GM20431 (cell line): ENCODE measurements around the gene CCR5AS.
"Not testable (repeated sequence)": the region's sequence is repeated elsewhere in the genome, so short reads cannot be mapped to it uniquely, and the experiment has no call there.

Source experiments
- in situ Hi-C: fragments of 300-500 bp; cut with MseI, MboI; formaldehyde crosslinking; loops from one replicate; pipeline ENCODE4 v1.15.0; 2020; ENCODE audit warnings: low sequenced_read_pairs; ENCODE audit not compliant: unreplicated experiment

Gene CCR5AS

GRCh38 chr3:46406788-46407611, at the start of gene CCR5AS, which contains the start of gene CCRL2:
CCR5AS (minus strand) TSS chr3:46407066.
CCRL2 (plus strand) TSS chr3:46407259; CDS start chr3:46408080, 821 bp downstream.
- in situ Hi-C loops = no loop called here

GRCh38 chr3:46456118-46456517, 49.3 kb upstream of the CCR5AS start:
- in situ Hi-C loops = no loop called here

- in situ Hi-C loops = no loop called here
Measured at GRCh38 chr3:46455231-46456115, 48.6 kb upstream of the CCR5AS start.

GRCh38 chr3:46454606-46455005, 47.7 kb upstream of the CCR5AS start:
- in situ Hi-C loops = no loop called here

GRCh38 chr3:46454209-46454595, 47.3 kb upstream of the CCR5AS start:
- in situ Hi-C loops = no loop called here

GRCh38 chr3:46453526-46454208, 46.8 kb upstream of the CCR5AS start:
- in situ Hi-C loops = no loop called here

GRCh38 chr3:46449755-46450552, 43.1 kb upstream of the CCR5AS start:
- in situ Hi-C loops = no loop called here

GRCh38 chr3:46448721-46449120, 41.9 kb upstream of the CCR5AS start:
- in situ Hi-C loops = no loop called here

GRCh38 chr3:46447228-46447985, 40.5 kb upstream of the CCR5AS start:
- in situ Hi-C loops = no loop called here

- in situ Hi-C loops = no loop called here
Measured at GRCh38 chr3:46442576-46443530, 36.0 kb upstream of the CCR5AS start.

GRCh38 chr3:46440531-46441294, 33.8 kb upstream of the CCR5AS start:
- in situ Hi-C loops = no loop called here

GRCh38 chr3:46438831-46439230, 32.0 kb upstream of the CCR5AS start:
- in situ Hi-C loops = no loop called here

- in situ Hi-C loops = no loop called here
Measured at GRCh38 chr3:46435081-46435726, 28.3 kb upstream of the CCR5AS start.

GRCh38 chr3:46433841-46434240, 27.0 kb upstream of the CCR5AS start:
- in situ Hi-C loops = no loop called here

- in situ Hi-C loops = not testable (repeated sequence)
Measured at GRCh38 chr3:46433118-46433517, 26.3 kb upstream of the CCR5AS start.

- in situ Hi-C loops = not testable (repeated sequence)
Measured at GRCh38 chr3:46431905-46432304, 25.0 kb upstream of the CCR5AS start.

- in situ Hi-C loops = not testable (repeated sequence)
Measured at GRCh38 chr3:46430879-46431278, 24.0 kb upstream of the CCR5AS start.
